B cell (primary cell): Measurements from ENCODE around the gene TBCA. TPM values are rescaled to one million over a fixed set of nuclear protein-coding genes. Genes with fewer than 3 reads are reported as not detected.

Experiments used
- ATAC-seq: fragments of 200-7000 bp; cut with Tn5 transposase; one replicate; pipeline ENCODE4 v1.10.0; 2021; ENCODE audit warnings: low read depth, mild to moderate bottlenecking, moderate number of reproducible peaks, moderate library complexity
- CTCF ChIA-PET: fragments of 350-600 bp; sonication (Branson Sonifier 250); formaldehyde crosslinking; loops from one replicate; lab custom pipeline; 2021; ENCODE audit warnings: antibody characterized with exemption, inconsistent platforms; lab: Charles Lee
- POLR2A ChIA-PET: fragments of 350-600 bp; sonication (Branson Sonifier 250); formaldehyde crosslinking; loops from one replicate; lab custom pipeline; 2021; ENCODE audit warnings: antibody characterized with exemption; lab: Charles Lee
- DNase-seq: peaks from one replicate; pipeline ENCODE4 v3.0.0; 2013
- H2AFZ ChIP-seq: 2 replicates; pipeline ENCODE4 v1.6.1; 2012; ENCODE audit warnings: mild to moderate bottlenecking, low read depth, low read length; ENCODE audit not compliant: insufficient read depth, poor library complexity, severe bottlenecking
- H3K27ac ChIP-seq, 2 donors: 1 replicate in 1 of 2; 2 replicates in 1 of 2; pipeline ENCODE4 v1.5.1; 2012 to 2013; ENCODE audit warnings: low read length in 2 of 2, mild to moderate bottlenecking in 2 of 2, moderate library complexity in 1 of 2
- H3K27me3 ChIP-seq, 4 experiments: fragments of 200-600 bp in 1 of 4; sonication (generic) in 1 of 4; replicated peaks in 1 of 4; 1 replicate in 2 of 4; 2 replicates in 2 of 4; pipeline versions ENCODE4 v1.6.1 to v1.7.0; 2013 to 2016; ENCODE audit warnings: low read length in 3 of 4, mild to moderate bottlenecking in 2 of 4, mixed read lengths in 1 of 4, moderate library complexity in 1 of 4; ENCODE audit not compliant: insufficient read depth in 4 of 4, control insufficient read depth in 3 of 4; ENCODE audit errors: control extremely low read depth in 1 of 4
- H3K36me3 ChIP-seq, 2 experiments: replicated peaks in 1 of 2; 1 replicate in 1 of 2; 2 replicates in 1 of 2; pipeline versions ENCODE4 v1.6.1 to v1.7.1; 2013; ENCODE audit warnings: low read length in 1 of 2; ENCODE audit not compliant: insufficient read depth in 2 of 2, control insufficient read depth in 1 of 2; ENCODE audit errors: control extremely low read depth in 1 of 2, extremely low read depth in 1 of 2
- H3K4me1 ChIP-seq, 2 donors: fragments of 200-600 bp in 1 of 2; sonication (generic) in 1 of 2; 1 replicate in 1 of 2; 2 replicates in 1 of 2; pipeline versions ENCODE4 v1.5.1 to v1.6.1; 2013 to 2017; ENCODE audit warnings: low read length in 2 of 2; ENCODE audit not compliant: control insufficient read depth in 2 of 2, insufficient read depth in 2 of 2
- H3K4me2 ChIP-seq: replicated peaks from 2 replicates; pipeline ENCODE3; 2012; ENCODE audit warnings: mild to moderate bottlenecking, low read depth, low read length; ENCODE audit not compliant: poor library complexity, severe bottlenecking
- H3K4me3 ChIP-seq, 5 experiments: fragments of 200-600 bp in 1 of 5; sonication (generic) in 1 of 5; 1 replicate in 3 of 5; 2 replicates in 2 of 5; pipeline versions ENCODE4 v1.5.1 to v1.7.0; 2011 to 2016; ENCODE audit warnings: low read length in 4 of 5, mild to moderate bottlenecking in 4 of 5, low read depth in 2 of 5, control low read depth in 1 of 5, moderate library complexity in 1 of 5; ENCODE audit not compliant: insufficient read depth in 1 of 5; ENCODE audit errors: control extremely low read depth in 1 of 5, extremely low read depth in 1 of 5
- H3K79me2 ChIP-seq: fragments of 200-600 bp; sonication (generic); one replicate; pipeline ENCODE4 v1.6.0; 2016; ENCODE audit warnings: low read length; ENCODE audit not compliant: control insufficient read depth, insufficient read depth
- H3K9ac ChIP-seq: fragments of 200-600 bp; sonication (generic); 2 replicates; pipeline ENCODE4 v1.6.1; 2017; ENCODE audit warnings: mild to moderate bottlenecking, low read length, moderate library complexity
- H3K9me3 ChIP-seq, 3 donors: one replicate each; pipeline versions ENCODE4 v1.6.1 to v1.7.1; 2013; ENCODE audit warnings: low read length in 2 of 3; ENCODE audit not compliant: control insufficient read depth in 2 of 3, insufficient read depth in 1 of 3; ENCODE audit errors: control extremely low read depth in 1 of 3
- H4K20me1 ChIP-seq: 2 replicates; pipeline ENCODE4 v1.6.0; 2012; ENCODE audit warnings: mild to moderate bottlenecking, low read length; ENCODE audit not compliant: insufficient read depth, control insufficient read depth, poor library complexity, severe bottlenecking
- H3K27ac Mint-ChIP-seq: one replicate; pipeline ENCODE4 v1.8.0; 2021; ENCODE audit warnings: mixed read lengths
- H3K27me3 Mint-ChIP-seq: one replicate; pipeline ENCODE4 v1.8.0; 2021; ENCODE audit warnings: mixed read lengths
- H3K4me1 Mint-ChIP-seq: one replicate; pipeline ENCODE4 v1.8.0; 2021; ENCODE audit warnings: mixed read lengths
- H3K4me3 Mint-ChIP-seq: one replicate; pipeline ENCODE4 v1.8.0; 2021; ENCODE audit warnings: mixed read lengths
- H3K9me3 Mint-ChIP-seq: one replicate; pipeline ENCODE4 v1.8.0; 2022; ENCODE audit warnings: mixed read lengths; ENCODE audit not compliant: insufficient read depth
- EZH2 ChIP-seq: IDR thresholded peaks from 2 replicates; pipeline ENCODE4 v1.6.1; 2012; ENCODE audit warnings: borderline replicate concordance, low read depth, mild to moderate bottlenecking, moderate library complexity, low read length; ENCODE audit not compliant: insufficient read depth, poor library complexity, severe bottlenecking
- WGBS: methylation state at CpG from one replicate; pipeline ENCODE4 v1.1.5; 2013; ENCODE audit warnings: missing lambda C conversion rate; ENCODE audit not compliant: insufficient coverage; 5-methylcytosine and 5-hydroxymethylcytosine counted together
- intact Hi-C: fragments of 100-400 bp; cut with micrococcal nuclease; formaldehyde crosslinking; loops from one replicate; pipeline ENCODE4 v1.10.0; 2022
- polyA plus RNA-seq: library from polyadenylated mRNA; depleted of rRNA; stranded (reverse); fragments of >200 nt; gene quantifications from 2 replicates; pipeline ENCODE4 v1.2.3, GENCODE V29; 2012
- total RNA-seq, 2 donors: library from RNA; stranded (reverse); fragments of 120-200 nt in 1 of 2; gene quantifications; 1 replicate in 1 of 2; 2 replicates in 1 of 2; pipeline versions ENCODE4 v1.2.3 to v1.2.4, GENCODE V29; 2013 to 2022
- TF ChIP-seq, protein P1 (sequence below): fragments of 200-600 bp; IDR thresholded peaks from one replicate; pipeline ENCODE4 v1.8.0; 2022; ENCODE audit warnings: antibody characterized with exemption, mild to moderate bottlenecking

TBCA gene
- total and polyA plus RNA-seq, 2 donors (not counting 1 experiment from before 2014, with no cell fraction given), result 22.3 to 110 TPM

DNA sequence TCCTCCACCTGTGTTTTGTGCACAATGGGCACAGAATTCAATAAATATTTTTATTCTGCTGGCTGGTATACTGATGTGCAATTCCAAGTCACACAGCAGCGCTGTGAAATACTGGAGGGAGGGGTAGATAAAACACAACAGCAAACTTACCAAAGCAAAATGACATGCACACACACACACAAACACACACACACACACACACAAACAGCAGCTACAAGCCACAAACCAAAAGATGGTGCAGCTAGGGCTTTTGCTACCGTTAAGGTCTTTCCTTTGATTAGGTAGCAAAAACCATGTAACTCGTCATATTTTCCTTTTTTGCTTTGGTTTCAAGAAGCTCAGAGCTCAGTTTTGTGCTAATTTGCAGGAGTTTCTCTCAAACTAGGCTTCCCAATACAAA, 1.8 kb upstream of the TBCA start:
- TF ChIP-seq, protein P1, sequence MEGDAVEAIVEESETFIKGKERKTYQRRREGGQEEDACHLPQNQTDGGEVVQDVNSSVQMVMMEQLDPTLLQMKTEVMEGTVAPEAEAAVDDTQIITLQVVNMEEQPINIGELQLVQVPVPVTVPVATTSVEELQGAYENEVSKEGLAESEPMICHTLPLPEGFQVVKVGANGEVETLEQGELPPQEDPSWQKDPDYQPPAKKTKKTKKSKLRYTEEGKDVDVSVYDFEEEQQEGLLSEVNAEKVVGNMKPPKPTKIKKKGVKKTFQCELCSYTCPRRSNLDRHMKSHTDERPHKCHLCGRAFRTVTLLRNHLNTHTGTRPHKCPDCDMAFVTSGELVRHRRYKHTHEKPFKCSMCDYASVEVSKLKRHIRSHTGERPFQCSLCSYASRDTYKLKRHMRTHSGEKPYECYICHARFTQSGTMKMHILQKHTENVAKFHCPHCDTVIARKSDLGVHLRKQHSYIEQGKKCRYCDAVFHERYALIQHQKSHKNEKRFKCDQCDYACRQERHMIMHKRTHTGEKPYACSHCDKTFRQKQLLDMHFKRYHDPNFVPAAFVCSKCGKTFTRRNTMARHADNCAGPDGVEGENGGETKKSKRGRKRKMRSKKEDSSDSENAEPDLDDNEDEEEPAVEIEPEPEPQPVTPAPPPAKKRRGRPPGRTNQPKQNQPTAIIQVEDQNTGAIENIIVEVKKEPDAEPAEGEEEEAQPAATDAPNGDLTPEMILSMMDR, result no peak
- no peak for TF ChIP-seq EZH2
- Histone ChIP-seq H3K4me1 (peaks cover 19 to 22% of the 10 kb centered on the region in 2 donors), H4K20me1 (peaks cover 6% of the 10 kb centered on the region), H3K9me3 (no peaks in the 10 kb centered on the region), H3K4me2 (no peak overlapping the region), H3K9ac (no peak overlapping the region), H3K36me3 (peaks cover 0 to 4% of the 10 kb centered on the region in 2 experiments), H3K27me3 (no peaks in the 10 kb centered on the region), H3K79me2 (peaks cover 23% of the 10 kb centered on the region), H3K27ac (no peak overlapping the region), H2AFZ (no peak overlapping the region), H3K4me3 (no peak overlapping the region)
- Mint-ChIP-seq H3K4me1 (peaks cover 25% of the 10 kb centered on the region), H3K9me3 (no peaks in the 10 kb centered on the region), H3K27ac (no peak overlapping the region), H3K4me3 (no peak overlapping the region), H3K27me3 (no peaks in the 10 kb centered on the region)
- CTCF ChIA-PET, result no interaction called here
- ATAC-seq (no peak), DNase-seq (no peak)
- intact Hi-C loops, result loop anchor here (2.0 to 10.0 kb wide), 7 partner anchors 141 to 1834 kb away; partner anchors contain the start of genes AGGF1, AP3B1, ARSB and JMY
- POLR2A ChIA-PET, result no interaction called here
- 92% methylated on average over 2 of the region's 3 CpGs for WGBS

DNA sequence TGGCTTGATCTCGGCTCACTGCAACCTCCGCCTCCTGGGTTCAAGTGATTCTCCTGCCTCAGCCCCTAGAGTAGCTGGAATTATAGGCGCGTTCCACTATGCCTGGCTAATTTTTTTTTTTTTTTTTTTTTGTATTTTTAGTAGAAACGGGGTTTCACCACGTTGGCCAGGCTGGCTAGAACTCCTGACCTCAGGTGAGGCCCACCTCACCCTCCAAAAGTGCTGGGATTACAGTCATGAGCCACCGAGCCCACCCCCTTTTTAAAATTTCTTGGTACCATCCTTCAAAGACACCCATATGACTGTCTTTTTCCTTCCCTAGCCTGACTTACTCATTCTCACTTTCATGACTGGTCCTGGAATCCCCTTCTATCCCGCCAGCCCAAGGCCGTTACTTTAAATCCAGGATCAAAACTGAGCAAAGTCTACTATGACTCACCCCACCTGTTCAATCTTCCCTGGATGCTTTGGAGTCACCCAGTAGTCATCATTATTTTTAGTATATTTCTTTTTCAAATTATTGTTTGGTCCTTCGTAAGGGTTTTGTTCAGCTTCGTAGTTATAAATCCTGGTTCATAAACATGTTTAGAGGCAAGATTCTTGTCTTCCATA, 1.2 kb upstream of the TBCA start:
- 93% methylated on average over 2 of the region's 11 CpGs for WGBS
- no peak for TF ChIP-seq EZH2
- TF ChIP-seq, protein P1, result no peak
- H3K4me2 ChIP-seq, result no peak overlapping the region
- H2AFZ ChIP-seq, result no peak overlapping the region
- peak overlapping the region; percentile 44 for H3K4me3 Mint-ChIP-seq
- peaks cover 19 to 22% of the 10 kb centered on the region in 2 donors for H3K4me1 ChIP-seq
- no peak overlapping the region for H3K4me3 ChIP-seq
- no peaks in the 10 kb centered on the region for H3K9me3 Mint-ChIP-seq
- CTCF ChIA-PET, result interaction anchor here (0.6 kb wide), 1 partner anchor 204 kb away, joined by 4 read pairs; no protein-coding TSS in a partner anchor
- H3K27me3 ChIP-seq, result no peaks in the 10 kb centered on the region
- H3K27ac Mint-ChIP-seq, result no peak overlapping the region
- no peak for DNase-seq
- intact Hi-C loops, result loop anchor here (2.0 to 10.0 kb wide), 7 partner anchors 140 to 1835 kb away; partner anchors contain the start of genes AGGF1, AP3B1, ARSB and JMY
- H3K9me3 ChIP-seq, result no peaks in the 10 kb centered on the region
- H4K20me1 ChIP-seq, result peaks cover 6% of the 10 kb centered on the region
- no peaks in the 10 kb centered on the region for H3K27me3 Mint-ChIP-seq
- POLR2A ChIA-PET, result no interaction called here
- ATAC-seq, result no peak
- H3K9ac ChIP-seq, result no peak overlapping the region
- no peak overlapping the region for H3K27ac ChIP-seq
- peaks cover 0 to 4% of the 10 kb centered on the region in 2 experiments for H3K36me3 ChIP-seq
- H3K79me2 ChIP-seq, result peaks cover 28% of the 10 kb centered on the region
- peaks cover 26% of the 10 kb centered on the region for H3K4me1 Mint-ChIP-seq
